ENCODE results near the gene CCDC197.

Gene CCDC197

DNA sequence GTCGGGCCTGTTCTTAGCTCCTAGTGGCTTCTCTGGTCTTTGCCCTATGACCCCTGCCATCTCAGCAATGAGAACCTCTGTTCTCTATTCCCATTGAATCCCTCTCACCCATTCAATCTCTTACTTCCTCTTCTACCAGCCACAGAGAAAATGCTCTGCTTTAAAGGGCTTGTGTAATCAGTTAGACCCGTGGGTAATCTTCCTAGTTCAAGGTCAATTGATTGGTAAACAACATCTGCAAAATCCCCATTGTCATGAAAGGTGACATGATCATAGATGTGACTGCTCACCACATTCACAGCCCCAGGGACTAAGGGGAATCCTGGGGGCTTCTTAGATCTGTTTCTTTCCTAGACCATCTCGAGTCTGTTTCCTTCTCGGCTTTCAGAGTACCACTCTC is 7.2 kb upstream of the CCDC197 start:
- in situ Hi-C loops (cut with MboI; ENCODE audit: low pct_unique_long_range_greater_than_20kb, low sequenced_read_pairs, unreplicated experiment), result no loop called here
- TF ChIP-seq, protein P1, sequence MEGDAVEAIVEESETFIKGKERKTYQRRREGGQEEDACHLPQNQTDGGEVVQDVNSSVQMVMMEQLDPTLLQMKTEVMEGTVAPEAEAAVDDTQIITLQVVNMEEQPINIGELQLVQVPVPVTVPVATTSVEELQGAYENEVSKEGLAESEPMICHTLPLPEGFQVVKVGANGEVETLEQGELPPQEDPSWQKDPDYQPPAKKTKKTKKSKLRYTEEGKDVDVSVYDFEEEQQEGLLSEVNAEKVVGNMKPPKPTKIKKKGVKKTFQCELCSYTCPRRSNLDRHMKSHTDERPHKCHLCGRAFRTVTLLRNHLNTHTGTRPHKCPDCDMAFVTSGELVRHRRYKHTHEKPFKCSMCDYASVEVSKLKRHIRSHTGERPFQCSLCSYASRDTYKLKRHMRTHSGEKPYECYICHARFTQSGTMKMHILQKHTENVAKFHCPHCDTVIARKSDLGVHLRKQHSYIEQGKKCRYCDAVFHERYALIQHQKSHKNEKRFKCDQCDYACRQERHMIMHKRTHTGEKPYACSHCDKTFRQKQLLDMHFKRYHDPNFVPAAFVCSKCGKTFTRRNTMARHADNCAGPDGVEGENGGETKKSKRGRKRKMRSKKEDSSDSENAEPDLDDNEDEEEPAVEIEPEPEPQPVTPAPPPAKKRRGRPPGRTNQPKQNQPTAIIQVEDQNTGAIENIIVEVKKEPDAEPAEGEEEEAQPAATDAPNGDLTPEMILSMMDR (IDR thresholded peaks at IDR 0.05; ENCODE audit: extremely low read depth, insufficient read depth, missing control alignments), result no peak
- DNase-seq (ENCODE audit: low spot score), result peak; percentile 78

DNA sequence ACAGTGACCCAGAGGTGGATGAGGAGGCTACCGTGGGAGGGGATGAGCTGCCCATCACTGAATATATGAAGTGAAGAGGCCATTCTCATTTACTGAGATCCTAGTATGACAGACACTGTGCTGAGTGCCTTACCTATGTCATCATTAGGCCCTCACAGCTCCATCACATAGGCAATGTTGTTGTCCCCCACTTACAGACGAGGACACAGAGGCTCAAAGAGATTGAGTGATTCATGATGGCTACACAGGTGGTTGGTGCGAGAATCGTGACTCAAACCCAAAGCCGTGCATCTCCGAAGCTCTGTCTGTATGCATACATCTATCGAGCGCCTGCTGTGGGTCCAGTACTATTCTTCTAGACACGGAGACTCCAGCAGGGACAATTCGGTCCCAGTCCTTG is 5.9 kb upstream of the CCDC197 start:
- TF ChIP-seq, protein P1 (IDR thresholded peaks at IDR 0.05; ENCODE audit: extremely low read depth, insufficient read depth, missing control alignments), result no peak
- in situ Hi-C loops (cut with MboI; ENCODE audit: low pct_unique_long_range_greater_than_20kb, low sequenced_read_pairs, unreplicated experiment), result no loop called here
- DNase-seq (ENCODE audit: low spot score), result no peak

DNA sequence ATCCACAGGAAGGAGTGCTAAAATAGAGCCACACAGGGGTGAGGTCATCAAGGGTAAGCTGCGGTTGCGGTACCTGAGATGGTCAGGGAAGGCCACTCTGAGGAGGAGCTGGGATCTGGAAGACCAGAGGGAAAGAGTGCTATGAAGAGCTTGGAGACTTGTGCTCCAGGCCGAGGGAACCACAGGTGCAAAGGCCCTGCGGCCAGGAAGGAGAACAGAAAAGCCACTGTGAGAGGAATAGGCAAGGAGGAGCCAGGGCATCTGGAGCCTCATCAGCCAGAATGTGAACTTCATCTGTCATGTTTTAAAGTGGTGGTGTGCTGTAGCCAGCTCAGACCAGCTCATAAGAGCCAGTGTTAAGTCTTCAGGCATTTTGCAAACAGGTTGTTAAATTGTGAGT is 5.5 kb upstream of the CCDC197 start:
- TF ChIP-seq, protein P1 (IDR thresholded peaks at IDR 0.05; ENCODE audit: extremely low read depth, insufficient read depth, missing control alignments), result no peak
- in situ Hi-C loops (cut with MboI; ENCODE audit: low pct_unique_long_range_greater_than_20kb, low sequenced_read_pairs, unreplicated experiment), result no loop called here

DNA sequence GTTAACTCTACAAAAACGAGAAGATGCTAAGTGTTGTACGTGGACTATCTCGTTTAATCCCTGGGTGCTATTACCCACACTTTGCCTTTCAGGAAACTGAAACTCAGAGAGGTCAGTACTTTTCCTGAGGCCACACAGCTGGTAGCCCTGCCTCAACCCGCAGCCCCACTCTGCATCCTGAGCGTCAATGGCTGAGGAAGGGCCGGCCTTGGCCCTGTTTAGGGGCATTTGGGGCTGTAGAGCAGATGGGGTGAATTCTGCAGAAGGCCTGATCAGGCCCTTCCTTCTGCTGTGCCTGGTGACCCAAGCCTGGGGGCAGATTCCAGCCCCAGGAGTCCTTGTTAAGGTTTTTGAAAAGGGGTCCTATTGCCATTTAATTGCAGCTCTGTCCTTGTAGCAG is 3.7 kb upstream of the CCDC197 start:
- no peak for DNase-seq (ENCODE audit: low spot score)
- TF ChIP-seq, protein P1 (IDR thresholded peaks at IDR 0.05; ENCODE audit: extremely low read depth, insufficient read depth, missing control alignments), result no peak
- in situ Hi-C loops (cut with MboI; ENCODE audit: low pct_unique_long_range_greater_than_20kb, low sequenced_read_pairs, unreplicated experiment), result no loop called here

More for the DNA sequence above, 5.5 kb upstream of the CCDC197 start:
- no peak for DNase-seq (ENCODE audit: low spot score)

DNA sequence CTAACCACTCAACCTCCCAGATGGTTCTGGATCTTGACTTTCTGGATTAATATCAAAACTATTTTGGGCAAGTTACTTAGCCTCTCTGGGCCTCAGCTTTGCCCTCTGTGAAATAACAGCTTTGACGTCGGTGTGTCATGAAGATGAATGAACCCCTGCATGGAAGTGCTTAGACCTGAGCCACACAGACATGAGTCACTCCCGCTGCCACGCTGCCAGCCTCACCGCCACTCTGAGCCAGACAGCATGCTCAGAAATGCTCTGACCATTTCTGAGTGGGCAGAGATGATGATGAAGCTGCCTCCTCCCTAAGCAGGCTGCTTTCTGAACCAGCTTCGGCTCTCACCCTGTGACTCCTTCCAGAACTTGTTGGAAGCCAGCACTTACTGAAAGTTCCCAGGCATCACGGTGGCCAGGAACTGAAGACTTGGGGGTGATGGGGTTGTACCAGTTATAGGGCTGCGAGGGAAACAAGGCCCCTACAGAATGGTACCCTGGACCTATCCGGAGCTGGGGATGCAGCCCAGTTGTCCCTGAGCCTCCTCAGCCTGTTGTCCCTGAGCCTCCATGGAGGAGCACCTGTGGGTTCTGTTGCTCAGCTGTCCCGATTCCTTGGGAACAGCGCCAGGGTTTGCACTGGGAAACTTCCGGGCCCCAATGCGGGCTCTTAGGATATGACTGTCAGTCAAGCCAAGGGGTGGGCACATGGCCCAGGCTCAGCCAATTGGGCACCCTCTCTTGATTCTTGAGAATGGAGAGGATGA is 2.0 kb upstream of the CCDC197 start:
- TF ChIP-seq, protein P1 (IDR thresholded peaks at IDR 0.05; ENCODE audit: extremely low read depth, insufficient read depth, missing control alignments), result no peak
- in situ Hi-C loops (cut with MboI; ENCODE audit: low pct_unique_long_range_greater_than_20kb, low sequenced_read_pairs, unreplicated experiment), result no loop called here
- DNase-seq (ENCODE audit: low spot score), result no peak

DNA sequence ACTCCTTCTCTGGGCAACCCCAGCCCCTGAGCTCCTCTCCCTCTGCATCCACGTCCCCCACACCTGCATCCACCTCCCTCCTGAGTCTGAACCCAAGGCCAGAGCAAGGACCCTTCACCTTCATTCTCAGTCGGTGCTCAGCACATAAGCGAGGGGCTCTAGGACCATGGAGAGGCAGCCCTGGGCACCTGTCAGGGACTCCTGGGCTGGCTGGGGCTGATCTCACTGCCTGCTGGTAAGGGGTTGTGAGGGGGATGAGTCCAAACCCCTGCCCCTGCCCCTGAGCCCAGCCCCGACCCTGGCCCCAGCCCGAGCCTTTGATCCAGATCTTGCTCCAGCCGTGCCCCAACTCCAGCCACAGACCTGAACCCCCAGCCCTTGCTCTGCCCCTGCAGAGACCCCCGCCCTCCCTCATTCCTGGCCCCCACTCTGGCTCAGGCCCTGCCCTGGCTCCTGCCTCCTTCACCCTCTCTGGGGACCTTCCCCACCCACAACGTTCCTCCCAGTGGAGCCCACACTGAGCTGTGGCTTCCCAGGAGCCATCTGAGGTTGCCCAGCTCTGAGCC is 888 bp upstream of the CCDC197 start:
- no peak for DNase-seq (ENCODE audit: low spot score)
- in situ Hi-C loops (cut with MboI; ENCODE audit: low pct_unique_long_range_greater_than_20kb, low sequenced_read_pairs, unreplicated experiment), result no loop called here
- TF ChIP-seq, protein P1 (IDR thresholded peaks at IDR 0.05; ENCODE audit: extremely low read depth, insufficient read depth, missing control alignments), result no peak
